Smooth muscle cell (in vitro differentiated cells): ENCODE results near the gene HOXA4. TPM values are rescaled to one million over a fixed set of nuclear protein-coding genes. Genes with fewer than 3 reads are reported as not detected.

ENCODE experiments used
- DNase-seq: peaks from one replicate; lab custom pipeline; 2025; ENCODE audit not compliant: unreplicated experiment; lab: John Stamatoyannopoulos, UW
- H2AFZ ChIP-seq: fragments of 200-600 bp; sonication (generic); 2 replicates; pipeline ENCODE4 v1.6.0; 2016; ENCODE audit warnings: antibody characterized with exemption, low read depth, mild to moderate bottlenecking
- H3F3A ChIP-seq: fragments of 200-600 bp; sonication (generic); 2 replicates; pipeline ENCODE4 v1.6.0; 2017; ENCODE audit warnings: antibody characterized with exemption, low read depth
- H3K27ac ChIP-seq: fragments of 200-600 bp; sonication (generic); 2 replicates; pipeline ENCODE4 v1.5.1; 2016; ENCODE audit warnings: low read depth, mild to moderate bottlenecking
- H3K27me3 ChIP-seq: fragments of 200-600 bp; sonication (generic); 2 replicates; pipeline ENCODE4 v1.6.1; 2016; ENCODE audit warnings: low read depth, mild to moderate bottlenecking
- H3K36me3 ChIP-seq: fragments of 200-600 bp; sonication (generic); 2 replicates; pipeline ENCODE4 v1.5.1; 2016; ENCODE audit warnings: low read depth
- H3K4me1 ChIP-seq: fragments of 200-600 bp; sonication (generic); 2 replicates; pipeline ENCODE4 v1.5.1; 2016; ENCODE audit warnings: low read depth
- H3K4me2 ChIP-seq: fragments of 200-600 bp; sonication (generic); 2 replicates; pipeline ENCODE4 v1.6.0; 2016; ENCODE audit warnings: mild to moderate bottlenecking
- H3K4me3 ChIP-seq: fragments of 200-600 bp; sonication (generic); 2 replicates; pipeline ENCODE4 v1.5.1; 2016; ENCODE audit warnings: mild to moderate bottlenecking
- H3K79me2 ChIP-seq: fragments of 200-600 bp; sonication (generic); 2 replicates; pipeline ENCODE4 v1.6.0; 2016; ENCODE audit warnings: low read depth, mild to moderate bottlenecking
- H3K9ac ChIP-seq: fragments of 200-600 bp; sonication (generic); 2 replicates; pipeline ENCODE4 v1.6.0; 2016; ENCODE audit warnings: low read depth
- H3K9me3 ChIP-seq: fragments of 200-600 bp; sonication (generic); replicated peaks from 2 replicates; pipeline ENCODE4 v1.5.1; 2016; ENCODE audit warnings: low read depth
- H4K20me1 ChIP-seq: fragments of 200-600 bp; sonication (generic); 2 replicates; pipeline ENCODE4 v1.6.0; 2016; ENCODE audit warnings: low read depth
- CTCF ChIP-seq: fragments of 200-600 bp; sonication (generic); IDR thresholded peaks from 2 replicates; pipeline ENCODE4 v1.5.1; 2017; ENCODE audit warnings: borderline replicate concordance, mild to moderate bottlenecking, antibody characterized with exemption; ENCODE audit not compliant: insufficient read depth, poor library complexity, severe bottlenecking
- WGBS: methylation state at CpG from one replicate; pipeline ENCODE4 v1.1.7; 2016; ENCODE audit warnings: low lambda C conversion rate; 5-methylcytosine and 5-hydroxymethylcytosine counted together
- polyA plus RNA-seq: library from polyadenylated mRNA; unstranded; fragments of >200 nt; fragmentation: Nextera tagmentation; extraction: Ambion mirVana; gene quantifications from 2 replicates; pipeline ENCODE4 v1.2.1, GENCODE V29; 2016
- total RNA-seq: library from RNA; depleted of rRNA; stranded (reverse); fragments of >200 nt; gene quantifications from 2 replicates; pipeline ENCODE4 v1.2.3, GENCODE V29; 2014

Gene HOXA4
- total RNA-seq, result 1.4 TPM in 1 of 2 replicates, not detected in the other
- 0.22 TPM in 1 of 2 replicates, not detected in the other for polyA plus RNA-seq

GRCh38 chr7:27130540-27131389, at the start of gene HOXA4:
Gene HOXA4, minus strand, starts transcription at chr7:27130757. Its CDS starts 24 bp downstream, at chr7:27130733.
- Histone ChIP-seq H4K20me1 (no peaks in the 10 kb centered on the region), H3K36me3 (no peaks in the 10 kb centered on the region), H3K27ac (no peak within 1 kb of the TSS), H3K9me3 (no peaks in the 10 kb centered on the region), H2AFZ (peak within 1 kb of the TSS; percentile 94), H3K79me2 (no peaks in the 10 kb centered on the region), H3K4me3 (peak within 1 kb of the TSS; percentile 60), H3K27me3 (peaks cover 100% of the 10 kb centered on the region), H3K4me2 (peak within 1 kb of the TSS; percentile 88), H3K4me1 (peaks cover 7% of the 10 kb centered on the region), H3K9ac (no peak within 1 kb of the TSS), H3F3A (no peaks in the 10 kb centered on the region)
- no peak for TF ChIP-seq CTCF
- no peak for DNase-seq
- WGBS, result under 1% methylated on average over 29 of the region's 67 CpGs

DNA sequence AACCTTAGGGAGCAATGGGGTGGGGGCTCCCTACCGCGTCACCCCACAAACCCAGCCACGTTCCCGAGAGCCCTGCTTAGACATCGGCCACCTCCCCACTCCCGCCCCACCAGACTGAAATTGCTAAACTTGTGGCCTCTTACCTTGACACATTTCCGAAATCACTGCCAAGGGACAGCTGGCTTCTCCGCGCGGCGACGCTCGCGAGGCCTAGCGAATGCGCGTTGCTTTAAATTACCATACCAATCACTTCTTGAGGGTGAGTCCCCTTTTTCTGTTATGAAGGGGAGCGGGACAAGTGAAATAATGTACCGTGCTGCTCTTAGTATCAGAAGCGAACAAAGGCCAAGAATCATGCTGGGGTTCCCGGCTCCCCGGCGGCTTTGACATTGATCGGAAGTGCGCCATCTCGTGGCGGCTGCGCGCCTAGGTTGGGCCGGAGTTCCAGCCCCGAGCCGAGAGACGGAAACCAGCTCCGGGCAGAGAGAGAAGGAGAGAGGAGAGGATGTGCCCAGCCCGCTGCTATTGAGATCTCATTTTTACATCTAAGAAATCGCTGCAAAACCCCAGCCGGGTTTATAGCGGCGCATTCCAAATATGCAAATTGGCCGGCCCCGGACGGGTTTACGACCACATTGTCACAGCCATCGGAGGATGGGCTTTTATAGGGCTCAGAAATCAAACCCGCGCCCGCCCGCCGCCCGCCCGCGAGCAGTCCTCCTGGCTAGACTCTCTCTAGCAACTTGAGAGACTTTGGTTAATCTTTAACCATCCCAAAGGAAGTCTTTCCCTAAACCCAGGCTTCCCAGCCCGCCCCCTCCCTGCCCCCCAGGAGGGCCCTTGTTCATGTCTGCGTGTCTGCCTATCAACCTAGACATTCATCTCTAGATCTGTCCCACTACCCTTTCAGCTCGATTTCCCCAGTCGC, 49.2 kb upstream of the HOXA4 start:
- Histone ChIP-seq H3K27ac (peak overlapping the region; percentile 95), H3K36me3 (no peaks in the 10 kb centered on the region), H3K4me1 (peaks cover 7% of the 10 kb centered on the region), H3K27me3 (no peaks in the 10 kb centered on the region), H3K4me2 (peak overlapping the region; percentile 89), H3K4me3 (peak overlapping the region; percentile 67), H3K79me2 (peaks cover 80% of the 10 kb centered on the region), H2AFZ (peak overlapping the region; percentile 74), H3F3A (no peaks in the 10 kb centered on the region), H3K9me3 (no peaks in the 10 kb centered on the region), H3K9ac (peak overlapping the region; percentile 75), H4K20me1 (peaks cover 24% of the 10 kb centered on the region)
- peak; percentile 71 for DNase-seq
- TF ChIP-seq CTCF, result peak; percentile 87
- WGBS, result 4% methylated on average over 56 of the region's 56 CpGs

GRCh38 chr7:27179030-27179429, 48.5 kb upstream of the HOXA4 start:
- H3F3A ChIP-seq, result no peaks in the 10 kb centered on the region
- no peaks in the 10 kb centered on the region for H3K27me3 ChIP-seq
- no peak for DNase-seq
- H3K4me3 ChIP-seq, result peak overlapping the region; percentile 67
- peak overlapping the region; percentile 74 for H2AFZ ChIP-seq
- peaks cover 24% of the 10 kb centered on the region for H4K20me1 ChIP-seq
- H3K79me2 ChIP-seq, result peaks cover 80% of the 10 kb centered on the region
- no peak for TF ChIP-seq CTCF
- H3K27ac ChIP-seq, result peak overlapping the region; percentile 95
- WGBS, result 17% methylated on average over 14 of the region's 14 CpGs
- peak overlapping the region; percentile 89 for H3K4me2 ChIP-seq
- no peaks in the 10 kb centered on the region for H3K9me3 ChIP-seq
- H3K4me1 ChIP-seq, result peaks cover 7% of the 10 kb centered on the region
- peak overlapping the region; percentile 75 for H3K9ac ChIP-seq
- no peaks in the 10 kb centered on the region for H3K36me3 ChIP-seq
